ENCODE results near the gene REC8.

The REC8 gene, protein sequence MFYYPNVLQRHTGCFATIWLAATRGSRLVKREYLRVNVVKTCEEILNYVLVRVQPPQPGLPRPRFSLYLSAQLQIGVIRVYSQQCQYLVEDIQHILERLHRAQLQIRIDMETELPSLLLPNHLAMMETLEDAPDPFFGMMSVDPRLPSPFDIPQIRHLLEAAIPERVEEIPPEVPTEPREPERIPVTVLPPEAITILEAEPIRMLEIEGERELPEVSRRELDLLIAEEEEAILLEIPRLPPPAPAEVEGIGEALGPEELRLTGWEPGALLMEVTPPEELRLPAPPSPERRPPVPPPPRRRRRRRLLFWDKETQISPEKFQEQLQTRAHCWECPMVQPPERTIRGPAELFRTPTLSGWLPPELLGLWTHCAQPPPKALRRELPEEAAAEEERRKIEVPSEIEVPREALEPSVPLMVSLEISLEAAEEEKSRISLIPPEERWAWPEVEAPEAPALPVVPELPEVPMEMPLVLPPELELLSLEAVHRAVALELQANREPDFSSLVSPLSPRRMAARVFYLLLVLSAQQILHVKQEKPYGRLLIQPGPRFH

DNA sequence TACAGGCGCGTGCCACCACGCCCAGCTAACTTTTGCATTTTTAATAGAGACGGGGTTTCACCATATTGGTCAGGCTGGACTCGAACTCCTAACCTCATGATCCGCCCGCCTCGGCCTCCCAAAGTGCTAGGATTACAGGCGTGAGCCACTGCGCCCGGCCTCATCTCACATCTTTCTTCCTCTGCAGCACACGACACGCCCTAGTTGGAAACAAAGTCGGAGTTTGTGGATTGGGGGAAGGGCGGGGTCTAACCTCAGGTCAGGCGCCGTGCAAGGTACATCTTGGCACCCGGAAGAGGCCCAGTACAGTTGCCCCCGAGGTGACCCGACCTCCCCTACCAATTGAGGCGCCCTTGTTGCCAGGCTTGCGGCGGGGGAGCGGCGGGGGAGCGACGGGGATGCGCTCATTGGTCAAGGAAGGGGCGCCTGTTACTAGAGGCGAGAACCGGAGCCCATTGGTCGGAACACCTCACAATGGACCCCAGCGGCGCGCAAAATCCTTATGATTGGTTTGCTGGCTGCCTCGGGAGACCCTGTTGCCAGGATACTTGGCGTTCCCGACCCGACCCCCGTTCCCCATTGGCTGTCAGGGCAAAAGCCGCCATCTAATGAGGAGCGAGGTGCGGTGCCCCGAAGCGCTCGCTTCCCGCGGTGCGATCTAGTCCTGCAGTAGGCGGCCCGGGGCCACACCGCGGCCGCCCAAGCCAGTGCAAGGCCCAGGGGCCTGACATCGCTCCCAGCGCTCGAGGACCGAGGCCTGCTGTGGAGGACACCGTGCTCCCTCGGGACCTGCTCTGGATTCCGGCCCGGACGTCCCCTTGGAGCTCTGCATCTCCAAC, at the start of gene REC8:
Gene REC8 (plus strand): TSS at position 659 of the 839 bp plus-strand sequence. CDS start 473 bp downstream, outside the sequence.
- peak; percentile 63 to 82 for DNase-seq

DNA sequence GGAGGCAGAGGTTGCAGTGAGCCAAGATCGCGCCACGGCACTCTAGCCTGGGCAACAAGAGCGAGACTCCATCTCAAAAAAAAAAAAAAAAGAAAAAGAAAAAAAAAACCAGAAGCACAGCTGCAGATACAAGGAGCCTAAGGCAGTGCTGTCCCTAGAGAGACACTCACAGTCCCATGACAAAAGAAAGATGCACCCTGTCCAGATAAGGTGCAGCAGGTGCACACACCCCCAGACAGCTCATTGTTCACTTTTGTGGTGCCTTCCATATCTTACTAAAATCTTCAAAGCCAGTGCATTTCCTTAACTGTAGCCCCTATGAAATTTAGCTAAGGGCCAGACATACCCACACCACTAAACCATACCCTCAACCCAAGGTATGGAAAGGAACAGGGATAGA, 49.5 kb upstream of the REC8 start:
- DNase-seq, result no peak

DNA sequence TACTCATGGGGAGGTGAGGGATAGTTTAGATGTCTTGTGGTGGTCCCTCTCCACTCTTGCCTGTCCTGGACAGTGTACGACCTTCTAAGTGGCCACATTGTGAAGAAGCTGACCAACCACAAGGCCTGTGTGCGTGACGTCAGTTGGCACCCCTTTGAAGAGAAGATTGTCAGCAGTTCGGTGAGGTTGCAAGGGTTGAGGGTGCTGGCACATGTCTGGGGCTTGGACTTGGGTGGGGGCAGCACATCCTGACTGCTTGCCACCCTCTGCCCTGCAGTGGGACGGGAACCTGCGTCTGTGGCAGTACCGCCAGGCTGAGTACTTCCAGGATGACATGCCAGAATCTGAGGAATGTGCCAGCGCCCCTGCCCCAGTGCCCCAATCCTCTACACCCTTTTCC, 49.0 kb upstream of the REC8 start:
- DNase-seq, result no peak

DNA sequence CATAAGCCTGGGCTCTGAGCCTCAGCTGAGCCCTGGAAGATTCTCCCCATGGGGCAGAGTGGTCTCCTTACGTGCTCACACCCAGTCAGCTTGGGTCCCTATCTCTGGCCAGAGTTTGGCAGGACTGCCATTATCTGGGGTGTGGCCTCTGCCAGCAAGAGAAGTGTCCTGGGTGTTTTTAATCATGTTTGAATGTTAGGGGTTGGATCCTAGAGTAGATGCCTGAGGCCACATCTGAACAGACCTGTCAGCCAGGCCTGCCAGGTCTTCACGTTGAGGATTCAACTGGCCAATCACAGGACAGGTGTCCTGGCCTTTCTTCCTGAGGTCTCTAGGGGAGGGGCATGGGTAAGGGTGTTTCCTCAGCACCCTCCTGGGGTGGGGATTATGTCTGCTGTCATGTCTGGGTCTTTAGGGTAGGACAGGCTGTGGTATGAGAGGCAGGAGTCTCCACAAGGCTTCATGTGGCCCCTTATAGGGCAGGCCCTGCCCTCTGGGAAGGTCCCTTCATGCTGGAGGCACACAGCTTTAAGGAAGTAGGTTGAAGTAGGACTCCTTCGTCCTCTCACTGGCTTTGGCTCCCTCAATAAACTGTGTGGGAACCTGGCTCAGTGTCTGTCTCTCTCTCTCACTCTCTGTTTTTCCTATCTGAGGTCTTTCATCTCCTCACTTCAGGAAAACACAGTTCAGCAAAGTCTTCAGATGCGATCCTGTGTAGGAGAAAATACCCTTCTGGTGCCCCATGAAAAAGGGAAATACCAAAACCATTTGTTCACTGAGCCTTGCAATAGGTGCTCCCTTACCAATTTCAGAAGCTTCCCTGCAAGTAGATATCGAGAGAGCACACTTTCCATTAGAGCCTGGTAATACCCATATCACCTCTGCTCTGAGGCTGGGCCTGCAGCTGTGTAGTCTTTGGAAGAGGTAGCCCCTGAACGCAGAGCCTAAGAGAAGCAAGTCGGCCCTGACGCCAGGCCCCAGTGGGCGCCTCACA, 48.2 kb upstream of the REC8 start:
- no peak for DNase-seq

DNA sequence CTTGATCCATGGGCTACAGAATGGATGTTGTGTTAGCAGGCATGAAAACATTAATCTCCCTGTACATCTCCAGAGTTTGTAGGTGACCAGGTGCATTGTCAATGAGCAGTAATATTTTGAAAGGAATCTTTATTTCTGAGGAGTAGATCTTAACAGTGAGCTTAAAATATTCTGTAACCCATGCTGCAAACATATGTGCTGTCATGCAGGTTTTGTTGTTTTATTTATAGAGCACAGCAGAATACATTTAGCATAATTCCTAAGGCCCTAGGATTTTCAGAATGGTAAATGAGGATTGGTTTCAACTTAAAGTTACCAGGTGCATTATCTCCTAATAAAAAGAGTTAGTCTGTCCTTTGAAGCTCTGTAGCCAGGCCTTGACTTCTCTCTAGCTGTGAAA, 44.9 kb upstream of the REC8 start:
- DNase-seq, result no peak

DNA sequence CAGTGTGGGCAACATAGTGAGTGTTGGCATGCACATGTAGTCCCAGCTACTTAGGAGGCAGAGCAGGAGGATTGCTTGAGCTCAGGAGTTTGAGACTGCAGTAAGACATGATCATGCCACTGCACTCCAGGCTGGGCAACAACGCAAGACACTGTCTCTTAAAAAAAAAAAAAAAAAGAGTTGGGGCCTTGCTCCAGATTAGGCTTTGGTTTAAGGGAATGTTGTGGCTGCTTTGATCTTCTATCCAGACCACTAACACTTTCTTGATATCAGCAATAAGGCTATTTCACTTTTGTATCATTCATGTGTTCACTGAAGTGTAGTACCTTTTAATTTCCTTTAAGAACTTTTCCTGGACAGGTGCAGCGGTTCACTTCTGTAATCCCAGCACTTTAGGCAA, 44.2 kb upstream of the REC8 start:
- DNase-seq, result no peak

DNA sequence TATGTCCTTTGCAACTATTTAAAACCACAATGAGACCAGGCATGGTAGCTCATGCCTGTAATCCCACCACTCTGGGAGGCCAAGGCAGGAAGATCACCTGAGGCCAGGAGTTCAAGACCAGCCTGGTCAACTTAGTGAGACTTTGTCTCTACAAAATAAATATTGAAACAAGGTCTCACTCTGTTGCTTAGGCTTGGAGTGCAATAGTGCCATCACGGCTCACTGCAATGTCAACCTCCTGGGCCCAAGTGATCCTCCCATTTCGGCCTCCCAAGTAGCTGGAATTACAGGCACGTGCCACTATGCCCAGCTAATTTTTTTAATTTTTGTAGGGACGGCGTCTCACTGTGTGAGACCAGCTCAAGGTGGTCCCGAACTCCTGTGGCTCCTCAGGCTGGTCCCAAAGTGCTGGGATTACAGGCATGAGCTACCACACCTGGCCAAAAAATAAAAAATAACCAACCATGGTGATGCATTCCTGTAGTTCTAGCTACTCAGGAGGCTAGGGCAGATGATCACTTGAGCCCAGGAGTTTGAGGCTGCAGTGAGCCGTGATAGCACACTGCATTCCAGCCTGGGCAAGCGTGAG, 42.4 kb upstream of the REC8 start:
- no peak for DNase-seq

DNA sequence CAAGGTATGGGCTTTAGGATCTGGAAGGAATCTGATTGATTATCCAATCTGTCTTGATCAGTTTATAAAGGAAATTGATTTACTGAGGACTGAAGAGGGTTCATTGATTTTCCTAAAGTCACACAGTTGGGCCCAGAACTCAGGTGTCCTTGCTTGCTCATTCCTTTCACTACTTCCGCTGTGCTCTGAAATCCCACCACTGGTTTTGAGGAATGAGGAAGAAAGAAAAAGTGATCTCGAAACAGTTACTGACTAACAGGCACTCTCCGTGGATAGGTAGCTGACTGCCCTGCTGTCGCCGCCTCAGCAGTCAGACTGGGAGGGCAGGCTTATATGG, 41.5 kb upstream of the REC8 start, which contains the start of gene FITM1:
Gene FITM1 (plus strand): TSS at position 280 of the 337 bp plus-strand sequence. CDS start 905 bp downstream, outside the sequence.
- no peak for DNase-seq

DNA sequence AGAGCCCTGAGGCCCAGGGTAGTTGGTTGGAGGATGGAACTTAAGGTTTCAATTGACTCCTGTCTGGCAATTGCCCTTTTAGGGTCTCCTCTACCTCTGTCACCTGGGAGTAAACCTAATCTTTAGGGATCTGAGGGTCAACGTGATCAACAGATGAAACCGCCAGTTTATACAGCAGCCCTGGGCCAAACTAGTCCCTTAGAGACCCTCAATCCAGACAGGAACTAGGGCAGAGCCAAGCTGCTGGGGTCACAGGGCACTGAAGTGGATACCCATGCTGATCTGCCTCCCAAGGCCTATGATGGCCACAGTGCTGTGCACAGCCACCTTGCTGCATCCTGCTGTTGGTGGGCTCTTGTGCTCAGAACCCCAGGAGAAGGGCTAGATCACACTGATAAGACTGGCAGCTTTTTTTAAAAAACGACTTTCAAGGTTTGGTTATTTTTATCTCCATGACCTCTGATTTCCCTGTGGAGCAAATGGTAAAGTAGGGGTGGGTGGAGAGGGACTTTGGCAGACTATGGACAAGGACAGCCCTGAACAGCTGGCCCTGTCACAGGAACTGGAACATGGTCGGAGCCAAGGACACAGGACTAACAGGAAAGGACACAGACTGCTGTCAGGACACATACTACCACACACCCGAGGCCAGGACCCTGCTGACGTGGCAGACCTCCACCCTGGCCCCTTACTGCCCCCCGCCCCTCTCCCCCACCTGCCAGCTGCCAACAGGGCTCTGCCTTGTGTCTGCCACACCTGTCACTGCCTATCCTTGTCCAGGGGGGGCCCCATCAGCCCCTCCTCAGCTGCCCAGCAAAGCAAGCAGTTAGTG, 40.9 kb upstream of the REC8 start:
- DNase-seq, result no peak

DNA sequence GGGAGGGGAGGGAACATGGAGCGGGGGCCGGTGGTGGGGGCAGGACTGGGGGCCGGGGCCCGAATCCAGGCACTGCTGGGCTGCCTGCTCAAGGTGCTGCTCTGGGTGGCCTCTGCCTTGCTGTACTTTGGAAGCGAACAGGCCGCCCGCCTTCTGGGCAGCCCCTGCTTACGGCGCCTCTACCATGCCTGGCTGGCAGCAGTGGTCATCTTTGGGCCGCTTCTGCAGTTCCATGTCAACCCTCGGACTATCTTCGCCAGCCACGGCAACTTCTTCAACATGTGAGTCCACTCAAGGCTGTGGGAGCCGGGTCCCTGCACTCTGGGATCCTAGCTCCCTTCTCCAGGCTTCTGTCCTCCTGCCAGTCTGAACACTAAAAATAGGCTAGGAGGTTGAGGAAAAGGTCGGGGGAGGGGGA, 40.3 kb upstream of the REC8 start:
- no peak for DNase-seq

DNA sequence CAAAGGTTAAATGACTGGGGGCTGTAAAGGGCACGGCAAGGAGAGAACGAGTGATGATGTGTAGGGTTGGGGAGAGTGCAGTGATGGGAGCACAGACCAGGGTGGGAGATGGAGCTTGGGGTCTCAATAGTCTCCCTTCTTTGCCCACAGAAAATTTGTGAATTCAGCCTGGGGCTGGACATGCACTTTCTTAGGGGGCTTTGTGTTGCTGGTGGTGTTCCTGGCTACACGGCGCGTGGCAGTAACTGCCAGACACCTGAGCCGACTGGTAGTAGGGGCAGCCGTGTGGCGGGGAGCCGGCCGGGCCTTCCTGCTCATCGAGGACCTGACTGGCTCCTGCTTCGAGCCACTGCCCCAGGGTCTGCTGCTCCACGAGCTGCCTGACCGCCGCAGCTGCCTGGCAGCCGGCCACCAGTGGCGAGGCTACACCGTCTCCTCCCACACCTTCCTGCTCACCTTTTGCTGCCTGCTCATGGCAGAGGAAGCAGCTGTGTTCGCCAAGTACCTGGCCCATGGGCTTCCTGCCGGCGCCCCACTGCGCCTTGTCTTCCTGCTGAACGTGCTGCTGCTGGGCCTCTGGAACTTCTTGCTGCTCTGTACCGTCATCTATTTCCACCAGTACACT, 39.7 kb upstream of the REC8 start:
- no peak for DNase-seq

DNA sequence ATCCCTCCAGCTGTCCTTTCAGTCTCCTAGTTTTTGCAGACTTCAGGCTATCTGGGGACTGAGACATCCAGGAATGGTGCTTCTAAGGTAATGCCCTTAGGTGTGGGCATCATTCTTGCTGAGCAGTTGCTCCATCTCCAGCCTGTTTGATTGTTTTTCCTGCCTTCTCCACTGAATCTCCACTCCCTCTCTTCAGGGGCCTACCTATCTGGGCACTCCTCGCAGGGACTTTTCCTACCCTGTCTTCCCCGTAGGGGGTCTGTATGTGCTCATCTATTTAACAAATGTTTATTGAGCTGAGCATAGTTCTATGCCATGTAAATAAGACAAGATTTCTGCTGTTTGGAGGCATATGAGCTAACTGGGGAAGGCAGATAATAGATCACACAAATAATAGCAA, 38.9 kb upstream of the REC8 start:
- DNase-seq, result no peak

DNA sequence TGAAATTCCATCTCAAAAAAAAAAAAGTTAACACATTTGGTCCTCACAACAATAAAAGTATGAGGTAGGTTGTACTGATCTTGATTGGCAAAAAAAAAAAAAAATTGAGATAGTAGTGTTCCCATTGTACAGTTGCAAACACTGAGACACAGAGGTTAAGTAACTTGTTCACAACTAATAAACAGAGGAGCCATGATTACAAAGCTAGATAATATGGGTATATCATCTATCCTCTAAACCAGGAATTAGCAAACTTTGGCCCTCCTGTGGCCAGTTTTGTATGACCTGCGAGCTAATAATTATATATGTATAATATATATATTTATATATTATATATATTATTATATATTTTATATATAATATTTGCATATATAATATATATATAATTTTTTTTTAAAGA, 38.1 kb upstream of the REC8 start:
- DNase-seq, result no peak

DNA sequence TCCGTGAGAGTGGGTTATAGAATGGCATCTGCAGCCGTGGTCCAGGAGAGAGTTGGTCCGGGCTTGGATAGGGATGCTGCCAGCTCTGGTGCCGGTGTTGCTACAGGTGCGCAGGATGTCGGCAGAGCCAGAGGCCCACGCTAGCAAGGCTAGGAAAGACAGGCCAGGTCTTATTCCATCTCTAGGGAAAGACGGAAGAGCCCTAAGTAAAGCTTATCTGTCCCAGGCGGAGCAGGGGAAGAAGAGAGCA, 36.4 kb upstream of the REC8 start:
- no peak for DNase-seq

DNA sequence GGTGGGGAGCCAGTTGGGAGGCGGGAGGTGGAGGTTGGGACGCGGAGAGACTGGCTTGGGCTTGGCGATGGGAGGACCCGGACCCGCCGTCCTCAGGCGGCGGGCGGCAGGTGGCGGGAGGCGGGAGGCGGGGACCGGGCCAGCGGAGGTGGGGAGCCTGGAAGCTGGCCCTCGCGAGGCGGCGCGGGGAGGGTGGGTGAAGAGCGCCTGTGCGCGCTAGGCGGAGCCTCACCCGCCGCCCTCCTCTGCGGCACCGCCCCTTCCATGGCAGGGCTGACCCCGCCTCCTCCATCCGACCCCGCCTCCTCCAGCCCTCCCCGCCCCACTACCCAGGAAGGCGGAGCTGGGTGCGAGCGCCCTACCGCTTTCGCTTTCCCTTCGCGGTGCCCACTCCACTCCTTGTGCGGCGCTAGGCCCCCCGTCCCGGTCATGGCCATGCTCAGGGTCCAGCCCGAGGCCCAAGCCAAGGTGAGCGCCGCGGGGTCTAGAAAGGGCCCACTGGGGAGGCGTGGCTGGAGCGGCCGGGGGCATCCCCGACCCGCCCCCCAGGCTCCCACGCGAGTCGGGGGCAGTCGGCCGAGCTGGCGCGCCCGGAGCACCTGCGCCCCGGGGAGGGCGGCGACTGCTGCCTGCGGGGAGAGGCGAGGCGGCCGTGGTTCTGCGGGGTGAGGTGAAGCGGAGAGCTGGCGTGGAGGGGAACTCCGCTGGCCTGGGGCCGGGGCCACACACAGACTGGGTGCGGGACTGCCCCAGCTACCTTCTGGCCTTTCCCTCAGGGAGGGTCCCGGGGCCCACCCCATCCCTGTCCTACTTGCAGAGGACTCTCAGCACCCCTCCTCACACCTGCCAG, 35.8 kb upstream of the REC8 start, which contains the start of gene PSME1:
Gene PSME1 (plus strand): TSS at position 361 of the 850 bp plus-strand sequence. CDS start 69 bp downstream, at position 430.
- DNase-seq, result peak; percentile 86 to 93

DNA sequence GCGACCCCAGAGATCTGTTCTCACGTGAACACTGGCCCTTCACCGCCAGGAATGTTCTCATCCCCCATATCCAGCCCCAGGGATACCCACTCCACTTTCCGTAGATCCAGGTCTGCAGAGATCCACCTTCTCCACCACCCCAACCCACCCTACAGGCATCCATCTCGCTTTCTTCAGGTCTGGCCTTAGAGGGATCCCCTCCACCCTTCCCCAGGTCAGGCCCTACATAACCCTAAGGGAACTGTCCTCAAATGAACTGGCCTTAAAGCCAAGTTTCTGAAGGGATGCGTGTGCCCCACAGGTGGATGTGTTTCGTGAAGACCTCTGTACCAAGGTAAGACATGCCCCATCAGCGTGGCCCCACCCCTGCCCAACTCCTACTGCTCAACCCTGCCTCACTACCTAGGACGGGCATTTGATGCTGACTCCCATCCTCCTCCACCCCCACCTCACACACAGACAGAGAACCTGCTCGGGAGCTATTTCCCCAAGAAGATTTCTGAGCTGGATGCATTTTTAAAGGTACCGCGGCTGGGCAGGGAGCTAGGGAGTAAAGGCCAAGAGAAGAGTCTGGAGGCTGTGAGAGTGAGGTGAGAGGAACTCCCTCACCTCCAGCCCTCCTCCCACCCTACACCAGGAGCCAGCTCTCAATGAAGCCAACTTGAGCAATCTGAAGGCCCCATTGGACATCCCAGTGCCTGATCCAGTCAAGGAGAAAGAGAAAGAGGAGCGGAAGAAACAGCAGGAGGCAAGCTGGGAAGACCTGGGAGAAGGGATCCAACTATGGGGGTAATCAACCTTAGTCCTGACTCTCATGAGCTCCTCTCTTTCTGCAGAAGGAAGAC, 35.0 kb upstream of the REC8 start:
- no peak for DNase-seq

DNA sequence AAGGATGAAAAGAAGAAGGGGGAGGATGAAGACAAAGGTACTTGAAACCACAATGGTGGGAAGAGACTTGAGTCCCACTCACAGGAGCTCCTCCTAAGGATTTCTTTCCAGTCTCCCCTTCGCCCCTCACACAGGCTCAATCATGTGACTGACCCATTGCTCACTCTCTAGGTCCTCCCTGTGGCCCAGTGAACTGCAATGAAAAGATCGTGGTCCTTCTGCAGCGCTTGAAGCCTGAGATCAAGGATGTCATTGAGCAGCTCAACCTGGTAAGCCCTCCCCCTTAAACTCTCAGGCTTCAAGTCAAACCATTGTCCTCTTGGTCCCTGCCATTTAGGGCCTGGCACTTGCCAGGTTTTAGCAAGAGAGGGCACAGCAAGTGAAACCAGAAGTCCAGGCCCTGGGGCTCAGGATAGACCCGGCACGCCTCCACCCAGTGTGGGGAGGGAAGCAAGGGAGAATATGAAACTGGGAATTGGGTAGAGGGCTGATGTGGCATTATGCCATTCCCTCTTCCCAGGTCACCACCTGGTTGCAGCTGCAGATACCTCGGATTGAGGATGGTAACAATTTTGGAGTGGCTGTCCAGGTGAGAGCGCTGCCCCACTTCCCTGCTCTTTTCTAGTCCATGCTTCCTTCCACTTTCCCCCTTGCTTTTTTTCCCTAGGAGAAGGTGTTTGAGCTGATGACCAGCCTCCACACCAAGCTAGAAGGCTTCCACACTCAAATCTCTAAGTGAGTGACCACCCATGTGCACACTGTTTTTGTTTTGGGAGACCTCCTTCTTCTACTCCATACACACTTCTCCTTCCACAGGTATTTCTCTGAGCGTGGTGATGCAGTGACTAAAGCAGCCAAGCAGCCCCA, 34.1 kb upstream of the REC8 start:
- no peak for DNase-seq

Measured in NCI-H1930 (cell line).